ENCODE data around the gene PPA1.

- no peak for TF ChIP-seq POLR2AphosphoS5 (IDR thresholded peaks at IDR 0.05; ENCODE audit: low read depth, low read length)
- TF ChIP-seq EZH2 (IDR thresholded peaks at IDR 0.05), result no peak
- TF ChIP-seq, protein P1, sequence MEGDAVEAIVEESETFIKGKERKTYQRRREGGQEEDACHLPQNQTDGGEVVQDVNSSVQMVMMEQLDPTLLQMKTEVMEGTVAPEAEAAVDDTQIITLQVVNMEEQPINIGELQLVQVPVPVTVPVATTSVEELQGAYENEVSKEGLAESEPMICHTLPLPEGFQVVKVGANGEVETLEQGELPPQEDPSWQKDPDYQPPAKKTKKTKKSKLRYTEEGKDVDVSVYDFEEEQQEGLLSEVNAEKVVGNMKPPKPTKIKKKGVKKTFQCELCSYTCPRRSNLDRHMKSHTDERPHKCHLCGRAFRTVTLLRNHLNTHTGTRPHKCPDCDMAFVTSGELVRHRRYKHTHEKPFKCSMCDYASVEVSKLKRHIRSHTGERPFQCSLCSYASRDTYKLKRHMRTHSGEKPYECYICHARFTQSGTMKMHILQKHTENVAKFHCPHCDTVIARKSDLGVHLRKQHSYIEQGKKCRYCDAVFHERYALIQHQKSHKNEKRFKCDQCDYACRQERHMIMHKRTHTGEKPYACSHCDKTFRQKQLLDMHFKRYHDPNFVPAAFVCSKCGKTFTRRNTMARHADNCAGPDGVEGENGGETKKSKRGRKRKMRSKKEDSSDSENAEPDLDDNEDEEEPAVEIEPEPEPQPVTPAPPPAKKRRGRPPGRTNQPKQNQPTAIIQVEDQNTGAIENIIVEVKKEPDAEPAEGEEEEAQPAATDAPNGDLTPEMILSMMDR (IDR thresholded peaks at IDR 0.05 in 2 of 3, conservative IDR thresholded peaks at IDR 0.05 in 1 of 3; ENCODE audit: borderline replicate concordance in 1 of 3, insufficient read depth in 1 of 3, low read depth in 2 of 3, low read length in 2 of 3), result no peak
- no peak for TF ChIP-seq POLR2A (IDR thresholded peaks at IDR 0.05; ENCODE audit: borderline replicate concordance, extremely low read depth, insufficient read depth, insufficient read length)
- no peak for TF ChIP-seq EZH2phosphoT487 (IDR thresholded peaks at IDR 0.05; ENCODE audit: borderline replicate concordance)
- TF ChIP-seq, protein P2, sequence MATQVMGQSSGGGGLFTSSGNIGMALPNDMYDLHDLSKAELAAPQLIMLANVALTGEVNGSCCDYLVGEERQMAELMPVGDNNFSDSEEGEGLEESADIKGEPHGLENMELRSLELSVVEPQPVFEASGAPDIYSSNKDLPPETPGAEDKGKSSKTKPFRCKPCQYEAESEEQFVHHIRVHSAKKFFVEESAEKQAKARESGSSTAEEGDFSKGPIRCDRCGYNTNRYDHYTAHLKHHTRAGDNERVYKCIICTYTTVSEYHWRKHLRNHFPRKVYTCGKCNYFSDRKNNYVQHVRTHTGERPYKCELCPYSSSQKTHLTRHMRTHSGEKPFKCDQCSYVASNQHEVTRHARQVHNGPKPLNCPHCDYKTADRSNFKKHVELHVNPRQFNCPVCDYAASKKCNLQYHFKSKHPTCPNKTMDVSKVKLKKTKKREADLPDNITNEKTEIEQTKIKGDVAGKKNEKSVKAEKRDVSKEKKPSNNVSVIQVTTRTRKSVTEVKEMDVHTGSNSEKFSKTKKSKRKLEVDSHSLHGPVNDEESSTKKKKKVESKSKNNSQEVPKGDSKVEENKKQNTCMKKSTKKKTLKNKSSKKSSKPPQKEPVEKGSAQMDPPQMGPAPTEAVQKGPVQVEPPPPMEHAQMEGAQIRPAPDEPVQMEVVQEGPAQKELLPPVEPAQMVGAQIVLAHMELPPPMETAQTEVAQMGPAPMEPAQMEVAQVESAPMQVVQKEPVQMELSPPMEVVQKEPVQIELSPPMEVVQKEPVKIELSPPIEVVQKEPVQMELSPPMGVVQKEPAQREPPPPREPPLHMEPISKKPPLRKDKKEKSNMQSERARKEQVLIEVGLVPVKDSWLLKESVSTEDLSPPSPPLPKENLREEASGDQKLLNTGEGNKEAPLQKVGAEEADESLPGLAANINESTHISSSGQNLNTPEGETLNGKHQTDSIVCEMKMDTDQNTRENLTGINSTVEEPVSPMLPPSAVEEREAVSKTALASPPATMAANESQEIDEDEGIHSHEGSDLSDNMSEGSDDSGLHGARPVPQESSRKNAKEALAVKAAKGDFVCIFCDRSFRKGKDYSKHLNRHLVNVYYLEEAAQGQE (IDR thresholded peaks at IDR 0.05; ENCODE audit: low read depth), result no peak
- TF ChIP-seq ZBTB33 (IDR thresholded peaks at IDR 0.05; ENCODE audit: extremely low read depth, insufficient replicate concordance, low read length), result no peak
Observed at GRCh38 chr10:70163448-70163847, 69.8 kb downstream of the PPA1 start.

All from HCT116 (cell line).